Naive thymus-derived CD8-positive, alpha-beta T cell (primary cell): ENCODE measurements around the gene EBF4. TPM values are rescaled to one million over a fixed set of nuclear protein-coding genes. Genes with fewer than 3 reads are reported as not detected.

Source experiments
- ATAC-seq, 2 donors: fragments of 150-1000 bp; cut with Tn5 transposase in 1 of 2; sonication (Bioruptor Pico), chemical (Tn5 transposase) in 1 of 2; 1 replicate in 1 of 2; 2 replicates in 1 of 2; pipeline ENCODE4 v1.10.0; 2021; ENCODE audit warnings: mild to moderate bottlenecking in 2 of 2, moderate library complexity in 2 of 2
- POLR2A ChIA-PET: fragments of 350-600 bp; sonication (Branson Sonifier 250); formaldehyde crosslinking; loops from one replicate; lab custom pipeline; 2021; ENCODE audit warnings: antibody characterized with exemption; lab: Charles Lee
- DNase-seq, 10 donors: peaks; one replicate each; pipeline versions ENCODE4 v3.0.0 to v3.0.0-alpha.2; 2020 to 2022
- H3K27ac Mint-ChIP-seq, 10 donors: one replicate each; pipeline ENCODE4 v1.8.0; 2020 to 2022; ENCODE audit warnings: mild to moderate bottlenecking in 10 of 10, mixed read lengths in 10 of 10, moderate library complexity in 4 of 10, inconsistent platforms in 1 of 10
- H3K27me3 Mint-ChIP-seq, 5 donors: one replicate each; pipeline ENCODE4 v1.8.0; 2021 to 2022; ENCODE audit warnings: mixed read lengths in 5 of 5
- H3K36me3 Mint-ChIP-seq, 3 donors: one replicate each; pipeline ENCODE4 v1.8.0; 2020 to 2022; ENCODE audit warnings: mixed read lengths in 3 of 3, mild to moderate bottlenecking in 2 of 3, inconsistent platforms in 1 of 3
- H3K4me1 Mint-ChIP-seq, 4 donors: one replicate each; pipeline ENCODE4 v1.8.0; 2021 to 2022; ENCODE audit warnings: mixed read lengths in 4 of 4
- H3K4me3 Mint-ChIP-seq, 10 donors: one replicate each; pipeline ENCODE4 v1.8.0; 2020 to 2022; ENCODE audit warnings: mild to moderate bottlenecking in 10 of 10, mixed read lengths in 10 of 10, moderate library complexity in 6 of 10, inconsistent platforms in 1 of 10
- H3K9me3 Mint-ChIP-seq, 9 donors: one replicate each; pipeline ENCODE4 v1.8.0; 2020 to 2022; ENCODE audit warnings: mixed read lengths in 9 of 9, mild to moderate bottlenecking in 3 of 9, inconsistent platforms in 1 of 9, moderate library complexity in 1 of 9
- polyA plus RNA-seq, 3 donors: library from polyadenylated mRNA; unstranded; fragments of 300-500 nt; fragmentation: Illumina TruSeq; gene quantifications; one replicate each; pipeline ENCODE4 v1.2.3, GENCODE V29; 2021
- total RNA-seq, 8 experiments: library from RNA in 2 of 8; stranded (reverse) in 2 of 8; gene quantifications; one replicate each; pipeline ENCODE4 v1.2.3 and lab custom pipeline; 2021 to 2026

EBF4 gene
- total and polyA plus RNA-seq, 5 experiments from 2014 or later: 0.37 to 14.9 (median 2.2) TPM

GRCh38 chr20:2739042-2739398, 46.4 kb downstream of the EBF4 start:
- H3K4me1 Mint-ChIP-seq: peaks cover 44 to 66% (median 54%) of the 10 kb centered on the region in 4 donors
- peaks cover 0 to 3% (median 0%) of the 10 kb centered on the region in 5 donors for H3K27me3 Mint-ChIP-seq
- POLR2A ChIA-PET: interaction anchor here (0.6 to 5.0 kb wide), 5 partner anchors 10 to 127 kb away, joined by 3 to 150 read pairs (median 4); partner anchors contain the start of gene EBF4
- peaks cover 0 to 2% (median 0%) of the 10 kb centered on the region in 3 donors for H3K36me3 Mint-ChIP-seq
- H3K4me3 Mint-ChIP-seq: peak overlapping the region in 2 of 10 donors; percentile 22 to 39
- ATAC-seq: no peak
- no peak for DNase-seq
- no peaks in the 10 kb centered on the region for H3K9me3 Mint-ChIP-seq
- H3K27ac Mint-ChIP-seq: peak overlapping the region; percentile 53 to 99 (median 80)

GRCh38 chr20:2740702-2741101, 48.1 kb downstream of the EBF4 start:
- Mint-ChIP-seq H3K9me3 (no peaks in the 10 kb centered on the region), H3K4me3 (peak overlapping the region in 7 of 10 donors; percentile 29 to 87 (median 74)), H3K27ac (peak overlapping the region; percentile 87 to 99 (median 96)), H3K27me3 (peaks cover 0 to 1% (median 0%) of the 10 kb centered on the region in 5 donors), H3K4me1 (peaks cover 41 to 67% (median 54%) of the 10 kb centered on the region in 4 donors), H3K36me3 (no peaks in the 10 kb centered on the region)
- POLR2A ChIA-PET: interaction anchor here (1.0 to 5.0 kb wide), 13 partner anchors 7 to 88 kb away, joined by 3 to 150 read pairs (median 13); partner anchors contain the start of genes EBF4, IDH3B and NOP56
- no peak for DNase-seq
- no peak for ATAC-seq

DNA sequence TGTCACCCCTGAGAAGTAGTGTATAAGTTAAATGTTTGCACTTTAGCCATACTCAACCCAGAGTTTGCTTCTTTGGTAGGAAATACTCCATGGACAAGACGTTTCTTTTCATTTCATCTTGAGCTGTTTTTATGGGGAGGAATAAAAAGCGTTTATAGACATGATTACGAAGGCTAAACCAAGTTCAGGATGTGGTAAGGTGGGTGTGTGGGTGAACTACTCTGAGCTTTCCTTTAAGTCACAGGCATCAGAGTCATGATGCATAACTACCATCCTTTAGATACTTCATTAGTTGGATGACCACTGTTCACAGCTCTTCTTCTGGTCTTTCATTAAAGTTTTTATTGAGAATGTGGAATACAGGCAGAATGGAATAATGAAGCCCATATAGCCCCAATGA, 48.9 kb downstream of the EBF4 start:
- H3K9me3 Mint-ChIP-seq: no peaks in the 10 kb centered on the region
- ATAC-seq: peak; percentile 88 to 94
- peak overlapping the region; percentile 22 to 87 (median 74) for H3K4me3 Mint-ChIP-seq
- peaks cover 0 to 1% (median 0%) of the 10 kb centered on the region in 5 donors for H3K27me3 Mint-ChIP-seq
- no peaks in the 10 kb centered on the region for H3K36me3 Mint-ChIP-seq
- H3K4me1 Mint-ChIP-seq: peaks cover 42 to 67% (median 52%) of the 10 kb centered on the region in 4 donors
- peak overlapping the region; percentile 87 to 99 (median 96) for H3K27ac Mint-ChIP-seq
- peak in 6 of 10 donors; percentile 17 to 82 (median 65) for DNase-seq
- POLR2A ChIA-PET: interaction anchor here (0.9 to 5.0 kb wide), 14 partner anchors 8 to 271 kb away, joined by 3 to 150 read pairs (median 11); partner anchors contain the start of genes EBF4, IDH3B, NOP56 and SNRPB

- Mint-ChIP-seq H3K27me3 (peaks cover 0 to 1% (median 0%) of the 10 kb centered on the region in 5 donors), H3K27ac (peak overlapping the region; percentile 87 to 99 (median 96)), H3K9me3 (no peaks in the 10 kb centered on the region), H3K4me1 (peaks cover 39 to 64% (median 52%) of the 10 kb centered on the region in 4 donors), H3K4me3 (peak overlapping the region; percentile 36 to 87 (median 74)), H3K36me3 (no peaks in the 10 kb centered on the region)
- POLR2A ChIA-PET: interaction anchor here (0.9 to 5.0 kb wide), 15 partner anchors 8 to 271 kb away, joined by 3 to 150 read pairs (median 9); partner anchors contain the start of genes EBF4, IDH3B, NOP56 and SNRPB
- DNase-seq (no peak), ATAC-seq (peak; percentile 51 to 52)
These were observed 49.3 kb downstream of the EBF4 start for GRCh38 chr20:2741881-2742280.

DNA sequence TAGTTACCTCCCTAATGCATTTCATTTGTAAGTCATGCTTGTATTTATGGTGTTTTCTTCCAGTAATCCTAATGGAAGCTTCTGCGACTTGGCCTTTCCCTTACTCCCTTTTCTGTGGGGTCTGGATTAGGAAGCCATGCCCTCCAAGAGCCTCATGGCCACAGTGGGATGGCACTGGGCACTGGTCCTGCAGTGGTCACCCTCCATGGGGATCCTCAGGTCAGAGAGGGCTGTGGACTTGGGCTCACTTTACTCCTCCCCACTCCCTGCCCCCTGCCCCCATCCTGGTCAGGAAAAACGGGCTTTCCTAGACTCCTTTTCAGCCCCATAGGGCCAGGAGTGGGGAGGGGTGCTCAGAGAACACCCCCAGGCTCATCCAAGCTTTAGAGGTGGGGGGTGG, 49.9 kb downstream of the EBF4 start:
- ATAC-seq: no peak
- DNase-seq: no peak
- Mint-ChIP-seq H3K36me3 (no peaks in the 10 kb centered on the region), H3K4me1 (peaks cover 39 to 64% (median 52%) of the 10 kb centered on the region in 4 donors), H3K9me3 (no peaks in the 10 kb centered on the region), H3K4me3 (peak overlapping the region in 9 of 10 donors; percentile 36 to 96 (median 74)), H3K27ac (peak overlapping the region; percentile 87 to 99 (median 96)), H3K27me3 (peaks cover 0 to 1% (median 0%) of the 10 kb centered on the region in 5 donors)
- POLR2A ChIA-PET: interaction anchor here (0.6 to 5.0 kb wide), 13 partner anchors 10 to 272 kb away, joined by 3 to 150 read pairs (median 13); partner anchors contain the start of genes EBF4, IDH3B, NOP56 and SNRPB

DNA sequence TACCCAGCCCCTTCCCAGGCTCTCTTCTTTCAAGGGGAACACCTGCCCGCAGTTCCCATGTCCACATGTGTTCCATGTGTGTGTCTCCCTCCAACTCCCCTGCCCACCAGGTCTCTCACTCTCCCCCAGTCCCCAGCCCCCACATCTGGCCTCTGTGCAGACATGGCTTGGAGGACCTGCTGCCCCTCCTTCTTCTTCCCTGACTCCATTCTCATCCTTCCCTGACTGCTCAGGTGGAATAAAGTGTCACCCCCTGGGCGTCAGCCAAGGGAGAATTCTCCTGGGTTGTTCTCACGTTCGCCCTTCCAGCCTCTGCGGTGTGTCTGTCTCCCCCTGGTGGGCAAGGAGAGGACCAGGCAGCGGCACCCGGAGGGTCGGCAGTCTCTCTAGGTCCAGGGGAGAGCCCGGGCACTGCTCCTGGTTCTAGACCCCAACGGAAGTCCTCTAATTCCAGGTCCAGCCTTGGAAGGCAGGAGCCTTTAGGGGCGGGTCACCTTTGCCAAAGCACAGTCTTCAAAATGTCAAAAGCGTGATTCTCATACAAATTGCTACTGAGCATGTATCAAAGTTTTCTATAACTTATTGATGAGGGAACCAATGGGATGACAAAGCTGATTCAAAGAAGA, 50.5 kb downstream of the EBF4 start:
- H3K36me3 Mint-ChIP-seq: no peaks in the 10 kb centered on the region
- POLR2A ChIA-PET: interaction anchor here (0.6 to 5.0 kb wide), 13 partner anchors 10 to 203 kb away, joined by 3 to 150 read pairs (median 7); partner anchors contain the start of genes EBF4 and NOP56
- H3K27me3 Mint-ChIP-seq: peaks cover 0 to 1% (median 0%) of the 10 kb centered on the region in 5 donors

DNA sequence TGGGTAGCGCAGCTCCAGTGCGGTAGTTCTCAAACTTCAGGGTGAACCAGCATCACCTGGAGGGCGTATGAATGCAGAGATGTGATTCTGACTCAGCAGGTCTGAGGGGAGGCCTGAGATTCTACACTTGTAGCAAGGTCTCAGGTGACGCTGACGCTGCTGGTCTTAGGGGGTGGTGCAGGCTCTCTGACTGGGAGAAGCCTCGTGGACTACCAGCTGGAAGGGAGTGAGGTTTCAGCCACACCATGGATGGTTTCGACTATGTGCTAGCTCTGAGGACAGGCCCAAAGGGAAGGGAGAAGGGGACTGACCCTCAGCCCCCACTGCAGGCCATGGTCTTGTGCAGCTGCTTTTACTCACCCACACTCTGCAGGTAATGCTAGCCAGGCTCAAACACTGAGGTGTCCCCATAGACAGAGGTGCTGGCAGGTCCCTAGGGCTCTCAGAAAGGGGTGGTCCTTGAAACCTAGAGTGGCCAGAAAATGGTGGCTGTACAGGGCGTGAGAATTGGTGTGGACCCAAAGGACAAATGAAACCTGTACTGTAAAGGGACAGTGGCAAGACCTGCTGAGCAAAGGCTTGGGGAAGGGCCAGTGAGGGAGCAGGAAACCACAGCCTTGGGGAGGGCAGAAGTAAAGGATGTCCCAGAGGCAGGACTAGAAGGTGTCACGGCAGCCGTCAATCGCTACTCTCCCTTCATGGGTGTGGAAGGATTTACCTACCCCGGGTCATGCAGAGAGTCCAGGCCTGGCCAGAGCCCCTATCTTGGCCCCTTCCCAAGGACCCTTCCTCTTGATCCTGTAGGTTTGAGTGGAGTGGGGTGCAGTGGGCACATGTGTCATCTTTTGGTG, 52.7 kb downstream of the EBF4 start:
- peaks cover 0 to 4% (median 0%) of the 10 kb centered on the region in 5 donors for H3K27me3 Mint-ChIP-seq
- ATAC-seq (no peak), DNase-seq (no peak)
- peaks cover 26 to 42% (median 35%) of the 10 kb centered on the region in 4 donors for H3K4me1 Mint-ChIP-seq
- POLR2A ChIA-PET: interaction anchor here (0.5 to 2.4 kb wide), 4 partner anchors 27 to 284 kb away, joined by 3 to 10 read pairs (median 6); no protein-coding TSS in a partner anchor
- H3K4me3 Mint-ChIP-seq: no peak overlapping the region
- no peaks in the 10 kb centered on the region for H3K36me3 Mint-ChIP-seq
- peak overlapping the region in 5 of 10 donors; percentile 15 to 56 (median 40) for H3K27ac Mint-ChIP-seq
- no peaks in the 10 kb centered on the region for H3K9me3 Mint-ChIP-seq

More for the DNA sequence above, 50.5 kb downstream of the EBF4 start:
- H3K4me3 Mint-ChIP-seq: peak overlapping the region; percentile 46 to 96 (median 77)
- DNase-seq: peak; percentile 58 to 88 (median 72)
- H3K27ac Mint-ChIP-seq: peak overlapping the region; percentile 87 to 99 (median 96)
- H3K4me1 Mint-ChIP-seq: peaks cover 38 to 63% (median 50%) of the 10 kb centered on the region in 4 donors
- no peaks in the 10 kb centered on the region for H3K9me3 Mint-ChIP-seq
- peak; percentile 43 to 72 for ATAC-seq

- Mint-ChIP-seq H3K27ac (peak overlapping the region in 7 of 10 donors; percentile 21 to 82 (median 49)), H3K4me3 (no peak overlapping the region), H3K27me3 (peaks cover 0 to 4% (median 0%) of the 10 kb centered on the region in 5 donors), H3K9me3 (no peaks in the 10 kb centered on the region), H3K36me3 (no peaks in the 10 kb centered on the region), H3K4me1 (peaks cover 21 to 42% (median 33%) of the 10 kb centered on the region in 4 donors)
- POLR2A ChIA-PET: interaction anchor here (1.0 kb wide), 1 partner anchor 82 kb away, joined by 10 read pairs; no protein-coding TSS in a partner anchor
- ATAC-seq: no peak
- DNase-seq: no peak
These were observed 53.5 kb downstream of the EBF4 start for GRCh38 chr20:2745936-2746635.

- no peak for DNase-seq
- H3K36me3 Mint-ChIP-seq: no peaks in the 10 kb centered on the region
- H3K27me3 Mint-ChIP-seq: peaks cover 0 to 4% (median 0%) of the 10 kb centered on the region in 5 donors
- H3K4me1 Mint-ChIP-seq: peaks cover 16 to 38% (median 30%) of the 10 kb centered on the region in 4 donors
- no peak overlapping the region for H3K4me3 Mint-ChIP-seq
- POLR2A ChIA-PET: no interaction called here
- peak overlapping the region in 6 of 10 donors; percentile 36 to 82 (median 54) for H3K27ac Mint-ChIP-seq
- ATAC-seq: no peak
- H3K9me3 Mint-ChIP-seq: no peaks in the 10 kb centered on the region
These were observed 54.2 kb downstream of the EBF4 start for GRCh38 chr20:2746636-2747265.

DNA sequence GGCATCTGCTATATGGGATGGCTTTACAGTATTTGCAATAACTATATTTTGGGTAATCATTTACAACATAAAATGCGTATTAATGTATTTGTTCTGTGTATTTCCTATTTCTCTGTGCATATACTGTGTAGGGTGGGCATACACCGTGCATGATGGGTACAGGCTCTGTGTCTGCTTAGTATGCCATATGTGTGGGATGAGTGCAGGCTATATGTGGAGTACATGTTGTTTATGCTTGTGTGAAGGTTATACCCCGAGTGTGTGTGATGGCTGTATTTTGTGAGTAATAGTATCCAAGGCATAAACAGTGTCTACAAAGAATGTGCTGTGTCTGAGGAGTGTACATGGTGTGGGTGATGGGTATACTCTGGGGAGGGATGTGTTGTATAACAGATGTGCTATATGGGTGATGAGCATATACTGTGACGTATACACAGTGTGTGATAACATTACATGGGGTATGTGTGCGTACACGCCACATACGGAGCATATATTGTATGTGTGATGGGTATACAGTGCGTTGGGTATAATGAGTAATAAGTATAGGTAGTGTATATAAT, 55.2 kb downstream of the EBF4 start:
- Mint-ChIP-seq H3K27ac (peak overlapping the region in 3 of 10 donors; percentile 1 to 18 (median 1)), H3K27me3 (peaks cover 0 to 4% (median 0%) of the 10 kb centered on the region in 5 donors), H3K4me3 (no peak overlapping the region), H3K9me3 (no peaks in the 10 kb centered on the region), H3K4me1 (peaks cover 12 to 31% (median 22%) of the 10 kb centered on the region in 4 donors), H3K36me3 (no peaks in the 10 kb centered on the region)
- POLR2A ChIA-PET: no interaction called here
- ATAC-seq (no peak), DNase-seq (no peak)
